ENCODE measurements around the gene ASIC2.

DNA sequence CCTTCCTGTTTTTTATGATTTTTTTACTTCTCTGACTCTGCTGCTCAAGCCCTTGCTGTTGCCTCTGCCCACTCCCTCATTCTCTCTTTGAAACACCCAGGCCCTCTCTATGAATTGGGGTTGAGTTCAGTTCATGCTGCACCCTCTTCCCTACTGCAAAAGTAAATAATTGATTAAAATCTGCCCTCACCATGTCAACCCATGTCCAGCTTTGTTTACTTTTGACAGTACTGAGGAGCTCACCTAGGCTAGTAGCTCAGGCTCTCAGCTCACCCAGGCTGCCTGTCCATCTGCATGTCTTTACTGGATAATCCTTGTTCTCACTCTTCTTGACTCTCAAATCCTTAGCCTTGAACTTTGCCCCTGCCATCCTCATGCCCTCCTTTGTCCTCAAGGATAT, 206.2 kb downstream of the ASIC2 start:
- TF ChIP-seq, protein P1, sequence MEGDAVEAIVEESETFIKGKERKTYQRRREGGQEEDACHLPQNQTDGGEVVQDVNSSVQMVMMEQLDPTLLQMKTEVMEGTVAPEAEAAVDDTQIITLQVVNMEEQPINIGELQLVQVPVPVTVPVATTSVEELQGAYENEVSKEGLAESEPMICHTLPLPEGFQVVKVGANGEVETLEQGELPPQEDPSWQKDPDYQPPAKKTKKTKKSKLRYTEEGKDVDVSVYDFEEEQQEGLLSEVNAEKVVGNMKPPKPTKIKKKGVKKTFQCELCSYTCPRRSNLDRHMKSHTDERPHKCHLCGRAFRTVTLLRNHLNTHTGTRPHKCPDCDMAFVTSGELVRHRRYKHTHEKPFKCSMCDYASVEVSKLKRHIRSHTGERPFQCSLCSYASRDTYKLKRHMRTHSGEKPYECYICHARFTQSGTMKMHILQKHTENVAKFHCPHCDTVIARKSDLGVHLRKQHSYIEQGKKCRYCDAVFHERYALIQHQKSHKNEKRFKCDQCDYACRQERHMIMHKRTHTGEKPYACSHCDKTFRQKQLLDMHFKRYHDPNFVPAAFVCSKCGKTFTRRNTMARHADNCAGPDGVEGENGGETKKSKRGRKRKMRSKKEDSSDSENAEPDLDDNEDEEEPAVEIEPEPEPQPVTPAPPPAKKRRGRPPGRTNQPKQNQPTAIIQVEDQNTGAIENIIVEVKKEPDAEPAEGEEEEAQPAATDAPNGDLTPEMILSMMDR (IDR thresholded peaks at IDR 0.05), result no peak
- no peak for TF ChIP-seq POLR2AphosphoS5 (IDR thresholded peaks at IDR 0.05)
